Stimulated activated memory B cell treated with anti-CD40 and anti-IgM and Interleukin-4, amounts not matched to agents 10 μg/mL and 1 μg/mL and 100 μg/mL, for 72 hours (primary cell): Measurements from ENCODE around the gene MFSD1.

ENCODE experiments used
- ATAC-seq: fragments of 150-1000 bp; cut with Tn5 transposase; 2 replicates; pipeline ENCODE4 v1.10.0; 2021
- H3K27ac Mint-ChIP-seq: one replicate; pipeline ENCODE4 v1.8.0; 2022; ENCODE audit warnings: mild to moderate bottlenecking, mixed read lengths
- H3K27me3 Mint-ChIP-seq: one replicate; pipeline ENCODE4 v1.8.0; 2022; ENCODE audit warnings: mixed read lengths
- H3K36me3 Mint-ChIP-seq: one replicate; pipeline ENCODE4 v1.8.0; 2022; ENCODE audit warnings: mixed read lengths
- H3K4me1 Mint-ChIP-seq: one replicate; pipeline ENCODE4 v1.8.0; 2022; ENCODE audit warnings: mixed read lengths
- H3K4me3 Mint-ChIP-seq: one replicate; pipeline ENCODE4 v1.8.0; 2022; ENCODE audit warnings: mild to moderate bottlenecking, moderate library complexity, mixed read lengths
- H3K9me3 Mint-ChIP-seq: one replicate; pipeline ENCODE4 v1.8.0; 2022; ENCODE audit warnings: mixed read lengths

MFSD1 gene, protein sequence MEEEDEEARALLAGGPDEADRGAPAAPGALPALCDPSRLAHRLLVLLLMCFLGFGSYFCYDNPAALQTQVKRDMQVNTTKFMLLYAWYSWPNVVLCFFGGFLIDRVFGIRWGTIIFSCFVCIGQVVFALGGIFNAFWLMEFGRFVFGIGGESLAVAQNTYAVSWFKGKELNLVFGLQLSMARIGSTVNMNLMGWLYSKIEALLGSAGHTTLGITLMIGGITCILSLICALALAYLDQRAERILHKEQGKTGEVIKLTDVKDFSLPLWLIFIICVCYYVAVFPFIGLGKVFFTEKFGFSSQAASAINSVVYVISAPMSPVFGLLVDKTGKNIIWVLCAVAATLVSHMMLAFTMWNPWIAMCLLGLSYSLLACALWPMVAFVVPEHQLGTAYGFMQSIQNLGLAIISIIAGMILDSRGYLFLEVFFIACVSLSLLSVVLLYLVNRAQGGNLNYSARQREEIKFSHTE

DNA sequence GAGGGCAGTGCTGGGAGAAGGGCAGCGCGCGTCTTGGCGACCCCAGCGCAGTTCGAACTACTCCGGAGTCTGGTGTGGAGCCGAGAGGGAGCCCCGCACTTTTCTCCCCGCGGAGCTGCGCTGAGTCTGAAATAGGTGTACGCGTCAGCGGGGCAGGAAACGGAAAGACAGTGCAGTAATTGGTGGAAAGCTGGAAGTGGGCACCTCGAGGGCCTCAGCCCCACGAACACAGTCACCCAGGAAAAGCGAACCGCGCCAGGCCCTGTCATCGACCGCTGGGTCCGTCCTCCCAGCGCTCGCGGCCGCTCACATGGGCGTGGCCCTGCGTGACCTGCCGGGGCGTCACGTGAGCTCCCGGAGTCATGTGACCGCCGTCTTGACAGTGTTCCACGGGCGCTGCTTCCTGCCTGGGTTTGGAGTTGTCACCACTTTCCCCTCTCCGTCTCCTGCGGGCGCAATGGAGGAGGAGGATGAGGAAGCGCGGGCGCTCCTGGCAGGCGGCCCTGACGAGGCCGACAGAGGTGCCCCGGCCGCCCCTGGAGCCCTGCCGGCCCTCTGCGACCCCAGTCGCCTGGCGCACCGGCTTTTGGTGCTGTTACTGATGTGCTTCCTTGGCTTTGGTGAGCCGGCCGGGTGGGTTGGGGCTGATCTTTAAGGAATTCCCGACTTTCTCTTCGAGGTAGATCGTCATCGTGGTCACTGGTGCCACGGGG is at the start of gene MFSD1:
Gene MFSD1 (plus strand): TSS at position 359 of the 713 bp plus-strand sequence. CDS start 99 bp downstream, at position 458.
- H3K36me3 Mint-ChIP-seq = peaks cover 8% of the 10 kb centered on the region
- H3K4me3 Mint-ChIP-seq = peak within 1 kb of the TSS; percentile 86
- ATAC-seq = peak; percentile 97
- H3K9me3 Mint-ChIP-seq = no peaks in the 10 kb centered on the region
- peaks cover 38% of the 10 kb centered on the region for H3K4me1 Mint-ChIP-seq
- no peaks in the 10 kb centered on the region for H3K27me3 Mint-ChIP-seq
- peak within 1 kb of the TSS; percentile 90 for H3K27ac Mint-ChIP-seq

DNA sequence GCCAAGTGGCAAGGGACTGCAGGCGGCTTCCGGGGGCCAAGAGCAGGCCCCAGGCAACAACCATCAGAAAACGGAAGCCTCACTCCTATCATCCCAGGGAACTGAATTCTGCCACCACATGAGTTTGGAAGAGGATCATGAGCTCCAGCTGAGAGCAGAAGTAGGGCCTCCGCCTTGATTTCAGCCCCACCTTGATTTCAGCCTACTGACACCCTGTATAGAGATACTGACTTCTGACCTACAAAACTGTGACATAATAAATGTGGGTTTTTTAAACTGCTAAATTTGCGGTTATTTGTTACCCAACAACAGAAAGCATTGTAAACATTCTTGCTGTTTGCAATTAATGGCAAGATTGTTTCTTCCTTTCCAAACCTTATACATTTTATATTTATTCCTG is 48.0 kb upstream of the MFSD1 start:
- peaks cover 10% of the 10 kb centered on the region for H3K36me3 Mint-ChIP-seq
- no peaks in the 10 kb centered on the region for H3K4me1 Mint-ChIP-seq
- no peaks in the 10 kb centered on the region for H3K27me3 Mint-ChIP-seq
- no peak overlapping the region for H3K27ac Mint-ChIP-seq
- no peak for ATAC-seq
- no peak overlapping the region for H3K4me3 Mint-ChIP-seq
- H3K9me3 Mint-ChIP-seq = no peaks in the 10 kb centered on the region

DNA sequence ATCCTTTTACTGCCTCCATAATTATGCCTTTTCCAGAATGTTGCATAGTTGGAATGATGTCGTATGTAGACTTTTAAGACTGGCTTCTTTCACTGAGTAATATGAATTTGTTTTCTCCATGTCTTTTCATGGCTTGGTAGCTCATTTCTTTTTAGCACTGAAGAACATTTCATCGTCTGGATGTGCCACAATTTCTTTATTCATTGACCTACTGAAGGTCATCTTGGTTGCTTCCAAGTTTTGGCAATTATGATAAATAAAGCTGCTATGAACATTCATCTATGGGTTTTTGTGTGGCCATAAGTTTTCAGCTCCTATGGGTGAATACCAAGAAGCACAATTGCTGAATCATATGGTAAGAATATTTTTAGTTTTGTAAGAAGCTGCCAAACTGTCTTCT is 46.4 kb upstream of the MFSD1 start:
- ATAC-seq = no peak
- Mint-ChIP-seq H3K27me3 (no peaks in the 10 kb centered on the region), H3K27ac (no peak overlapping the region), H3K9me3 (no peaks in the 10 kb centered on the region), H3K4me3 (no peak overlapping the region), H3K4me1 (no peaks in the 10 kb centered on the region), H3K36me3 (no peaks in the 10 kb centered on the region)

DNA sequence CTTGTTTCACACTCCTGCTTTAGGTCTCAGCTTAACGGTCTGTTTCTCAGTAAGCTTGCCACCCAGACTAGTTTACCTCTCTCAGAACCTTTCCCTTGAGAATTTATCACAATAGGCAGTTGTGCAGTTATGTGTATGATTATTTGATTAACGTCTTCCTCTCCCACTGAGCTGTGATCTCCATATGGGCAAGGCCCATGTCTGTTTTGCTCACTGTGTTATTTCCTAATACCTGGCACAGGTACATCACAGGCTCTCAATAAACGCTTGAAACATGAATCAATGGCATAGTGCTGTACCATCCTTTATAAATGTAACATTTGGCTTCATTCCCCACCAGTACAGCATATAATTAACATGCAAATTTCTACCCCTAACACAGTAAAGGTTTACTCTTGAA is 40.5 kb upstream of the MFSD1 start:
- Mint-ChIP-seq H3K36me3 (peaks cover 11% of the 10 kb centered on the region), H3K27ac (no peak overlapping the region), H3K9me3 (no peaks in the 10 kb centered on the region), H3K4me3 (no peak overlapping the region), H3K4me1 (no peaks in the 10 kb centered on the region), H3K27me3 (no peaks in the 10 kb centered on the region)
- ATAC-seq = no peak

DNA sequence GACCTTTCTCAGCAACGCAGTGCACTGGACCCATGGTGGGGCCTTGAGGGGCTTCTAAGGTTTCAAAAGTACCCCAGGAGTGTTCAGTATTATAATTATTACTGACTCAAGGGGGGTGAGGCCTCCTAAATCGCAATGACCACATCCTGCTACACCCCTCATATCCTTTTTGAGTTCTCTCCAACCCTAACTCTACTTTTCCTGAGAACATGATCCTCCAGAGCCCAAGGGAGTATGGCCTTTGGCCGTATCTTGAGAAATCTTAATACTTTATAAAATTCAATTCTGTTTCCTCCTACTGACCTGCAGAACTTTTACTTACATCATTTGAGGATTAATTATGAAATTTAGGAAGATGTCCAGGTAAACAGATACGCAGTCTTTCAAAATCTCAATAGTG is 39.2 kb upstream of the MFSD1 start:
- Mint-ChIP-seq H3K27ac (no peak overlapping the region), H3K36me3 (peaks cover 16% of the 10 kb centered on the region)
- ATAC-seq = no peak

DNA sequence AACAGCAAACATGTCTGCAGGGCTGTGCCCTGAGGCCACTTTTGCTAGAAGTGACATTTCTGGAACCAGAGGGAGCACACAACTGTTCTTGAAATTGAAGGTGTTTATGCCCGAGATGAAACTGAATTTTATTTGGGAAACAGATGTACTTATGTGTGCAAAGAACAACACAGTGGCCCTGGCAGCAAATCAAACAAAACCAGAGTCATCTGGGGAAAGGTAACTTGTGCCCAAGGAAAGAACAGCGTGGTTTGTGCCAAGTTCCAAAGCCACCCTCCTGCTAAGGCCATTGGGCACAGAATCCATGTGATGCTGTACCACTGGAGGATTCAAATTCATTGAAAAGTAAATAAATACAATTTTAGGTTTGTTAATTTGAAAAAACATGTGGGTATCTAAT is 38.4 kb upstream of the MFSD1 start:
- no peaks in the 10 kb centered on the region for H3K9me3 Mint-ChIP-seq
- no peak for ATAC-seq
- no peaks in the 10 kb centered on the region for H3K27me3 Mint-ChIP-seq
- no peaks in the 10 kb centered on the region for H3K4me1 Mint-ChIP-seq
- H3K36me3 Mint-ChIP-seq = peaks cover 16% of the 10 kb centered on the region
- no peak overlapping the region for H3K4me3 Mint-ChIP-seq
- H3K27ac Mint-ChIP-seq = no peak overlapping the region

More for the DNA sequence above, 39.2 kb upstream of the MFSD1 start:
- no peak overlapping the region for H3K4me3 Mint-ChIP-seq
- no peaks in the 10 kb centered on the region for H3K27me3 Mint-ChIP-seq
- no peaks in the 10 kb centered on the region for H3K9me3 Mint-ChIP-seq
- no peaks in the 10 kb centered on the region for H3K4me1 Mint-ChIP-seq

DNA sequence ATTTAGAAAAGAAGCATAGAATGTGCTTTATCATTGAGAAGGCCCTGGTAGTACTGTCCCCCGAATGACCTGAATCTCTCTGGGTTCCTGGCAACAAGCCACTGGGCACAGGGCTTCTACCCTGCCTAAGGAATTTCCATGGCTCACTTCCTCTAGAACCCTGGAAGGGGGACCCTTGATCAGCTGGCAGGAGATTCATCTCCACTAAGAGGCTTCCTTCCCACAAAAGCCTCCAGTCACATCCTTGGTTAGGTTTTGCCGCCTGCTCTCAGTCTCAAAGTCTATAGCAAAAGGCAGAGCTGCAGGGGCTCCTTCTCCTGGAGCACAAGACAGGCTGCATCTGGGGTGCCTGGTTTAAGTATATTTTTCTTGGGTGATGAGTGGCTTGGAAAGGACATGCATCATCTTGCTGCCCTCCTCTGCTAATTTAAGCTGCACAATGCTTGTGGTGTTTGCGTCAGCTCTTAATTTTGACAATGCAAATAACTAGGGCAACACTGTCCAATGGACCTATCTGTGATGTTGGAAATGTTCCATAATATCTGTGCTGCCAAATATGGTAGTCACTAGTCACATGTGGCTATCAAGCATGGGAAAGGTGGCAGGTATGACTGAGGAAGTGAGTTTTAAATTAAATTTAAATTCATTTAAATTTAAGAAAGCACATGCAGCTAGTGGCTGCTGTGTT is 36.2 kb upstream of the MFSD1 start:
- no peak for ATAC-seq
- H3K27ac Mint-ChIP-seq = no peak overlapping the region
- H3K4me3 Mint-ChIP-seq = no peak overlapping the region
- H3K36me3 Mint-ChIP-seq = peaks cover 21% of the 10 kb centered on the region
- no peaks in the 10 kb centered on the region for H3K4me1 Mint-ChIP-seq
- no peaks in the 10 kb centered on the region for H3K27me3 Mint-ChIP-seq
- no peaks in the 10 kb centered on the region for H3K9me3 Mint-ChIP-seq

DNA sequence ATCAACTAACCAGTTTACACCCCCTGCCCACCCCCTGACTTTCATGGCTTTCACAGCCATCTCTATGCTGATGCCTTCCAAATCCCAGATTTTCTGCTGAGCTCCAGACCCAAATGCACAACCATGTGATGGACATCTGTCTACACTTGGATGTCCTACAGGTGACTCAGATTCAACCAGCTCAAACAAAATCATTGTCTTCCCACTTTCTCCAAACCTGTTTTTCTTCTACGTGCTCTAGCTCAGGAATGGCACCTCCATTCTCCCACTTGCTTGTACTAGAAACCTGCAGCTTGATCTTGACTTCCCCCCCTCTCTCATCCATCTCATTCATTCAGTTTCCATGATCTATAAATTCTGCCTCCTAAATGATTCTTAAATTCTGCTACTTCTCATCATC is 35.5 kb upstream of the MFSD1 start:
- no peaks in the 10 kb centered on the region for H3K9me3 Mint-ChIP-seq
- no peak overlapping the region for H3K4me3 Mint-ChIP-seq
- H3K36me3 Mint-ChIP-seq = peaks cover 22% of the 10 kb centered on the region
- no peaks in the 10 kb centered on the region for H3K4me1 Mint-ChIP-seq
- H3K27ac Mint-ChIP-seq = no peak overlapping the region
- ATAC-seq = no peak
- H3K27me3 Mint-ChIP-seq = no peaks in the 10 kb centered on the region

DNA sequence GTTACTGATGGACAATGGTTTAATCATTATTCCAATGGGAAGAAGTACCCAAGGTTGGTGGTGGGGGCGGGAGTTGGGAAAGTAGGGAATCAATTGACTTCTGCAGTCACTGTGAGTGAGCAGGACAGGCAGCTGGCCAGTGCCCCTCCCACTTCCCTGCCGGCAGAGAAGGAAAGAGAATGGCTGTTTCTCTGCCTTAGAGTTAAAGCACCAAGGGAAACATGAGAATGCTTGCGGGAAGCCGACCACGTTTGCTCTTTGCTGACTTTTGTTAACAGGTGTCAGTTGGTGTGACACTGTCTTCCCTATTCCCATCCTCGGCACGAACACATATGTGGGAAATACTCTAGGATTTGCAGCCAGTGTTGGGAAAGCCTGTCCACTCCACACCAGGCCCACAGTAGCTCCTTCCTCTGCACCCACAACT is 33.5 kb upstream of the MFSD1 start:
- H3K27ac Mint-ChIP-seq = no peak overlapping the region
- H3K9me3 Mint-ChIP-seq = no peaks in the 10 kb centered on the region
- H3K4me1 Mint-ChIP-seq = no peaks in the 10 kb centered on the region
- ATAC-seq = no peak
- peaks cover 17% of the 10 kb centered on the region for H3K36me3 Mint-ChIP-seq
- no peaks in the 10 kb centered on the region for H3K27me3 Mint-ChIP-seq
- H3K4me3 Mint-ChIP-seq = no peak overlapping the region

DNA sequence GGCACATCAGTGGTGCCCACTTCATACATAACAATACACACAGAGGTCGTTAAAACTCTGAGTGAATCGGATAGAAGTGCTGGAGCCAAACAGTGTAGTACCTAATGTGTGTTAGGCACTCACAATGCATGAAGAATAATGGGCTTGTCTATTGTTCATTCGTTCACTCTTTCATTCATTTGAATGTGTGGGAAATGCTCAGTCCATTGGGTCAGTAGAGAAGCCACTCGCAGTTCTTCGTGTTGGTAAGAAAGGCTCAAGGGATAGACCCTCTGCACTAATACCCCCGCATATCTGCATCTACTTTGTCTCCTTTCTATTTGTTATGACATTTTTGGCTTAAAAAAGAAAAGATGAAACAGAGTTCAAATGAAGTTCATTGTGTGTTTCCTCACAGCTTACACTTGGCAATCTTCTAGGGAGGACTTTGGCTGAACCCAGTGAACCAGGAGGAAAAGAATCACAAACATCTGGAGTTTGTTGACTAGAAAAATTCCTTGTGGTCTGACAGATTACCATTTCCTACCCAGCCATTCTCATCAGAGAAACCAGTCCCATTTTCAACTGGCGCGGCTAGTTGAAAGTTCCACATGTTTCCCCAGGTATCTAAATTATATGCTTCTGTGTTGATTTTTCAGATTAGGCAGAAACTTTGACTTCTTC is 32.8 kb upstream of the MFSD1 start:
- no peak overlapping the region for H3K27ac Mint-ChIP-seq
- no peaks in the 10 kb centered on the region for H3K27me3 Mint-ChIP-seq
- no peak overlapping the region for H3K4me3 Mint-ChIP-seq
- H3K36me3 Mint-ChIP-seq = peaks cover 17% of the 10 kb centered on the region
- no peak for ATAC-seq
- H3K4me1 Mint-ChIP-seq = no peaks in the 10 kb centered on the region
- H3K9me3 Mint-ChIP-seq = no peaks in the 10 kb centered on the region

DNA sequence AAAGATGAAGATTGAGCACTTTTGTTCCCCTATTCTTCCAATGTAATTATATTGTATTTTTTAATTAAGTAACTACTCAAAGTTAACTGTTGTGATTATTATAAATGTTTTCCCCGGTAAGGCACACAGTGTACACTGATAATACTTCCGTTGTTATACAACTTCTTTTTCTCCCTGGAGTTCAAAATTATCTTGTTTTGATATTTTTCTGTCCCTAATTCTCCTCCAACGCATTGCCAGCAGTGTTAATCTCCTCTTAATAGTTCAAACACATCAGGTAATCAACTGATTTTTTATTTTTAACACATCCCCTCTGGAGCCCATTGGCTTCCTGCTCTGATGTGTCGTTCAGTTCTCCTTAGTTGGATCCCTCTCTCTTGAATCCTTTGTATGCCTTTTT is 32.3 kb upstream of the MFSD1 start:
- Mint-ChIP-seq H3K27me3 (no peaks in the 10 kb centered on the region), H3K9me3 (no peaks in the 10 kb centered on the region), H3K27ac (no peak overlapping the region), H3K36me3 (peaks cover 15% of the 10 kb centered on the region), H3K4me1 (no peaks in the 10 kb centered on the region), H3K4me3 (no peak overlapping the region)
- no peak for ATAC-seq

DNA sequence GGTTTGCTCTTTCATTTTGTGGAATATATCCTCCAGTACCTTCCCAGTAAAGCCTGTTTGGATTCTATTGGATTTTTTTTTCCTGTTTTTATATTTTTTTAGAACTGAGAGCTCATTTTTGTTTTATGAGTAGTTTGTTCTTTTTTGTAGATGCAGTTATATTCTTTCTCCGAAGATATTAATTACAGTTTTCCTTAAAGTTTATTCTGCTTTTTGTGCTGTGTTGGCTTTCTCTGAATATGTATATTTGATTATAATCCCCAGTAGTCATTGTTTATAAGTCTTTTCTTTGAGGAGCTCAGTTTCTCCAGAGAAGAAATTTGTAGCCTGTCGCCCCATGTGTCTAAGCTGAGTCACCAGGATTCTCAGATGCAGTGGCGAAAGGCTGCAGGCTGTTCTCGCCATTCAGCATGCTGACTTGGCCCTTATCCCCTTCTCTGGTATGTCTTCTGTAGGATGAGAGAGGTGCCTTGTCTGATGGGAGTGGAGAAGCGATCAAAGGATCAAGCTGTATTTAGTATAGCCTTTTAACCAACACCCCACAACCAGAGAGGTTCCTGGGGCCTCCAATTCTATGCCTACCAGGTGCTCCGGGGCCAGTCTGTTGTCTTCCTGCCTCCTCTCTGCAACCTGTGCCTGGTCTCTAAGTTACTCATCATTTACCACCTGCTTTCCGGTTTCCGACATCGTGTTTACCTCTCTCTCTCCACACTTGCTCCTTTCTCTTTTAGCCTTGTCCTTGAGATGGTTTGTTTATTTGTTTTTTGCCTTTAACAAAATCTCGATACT is 31.7 kb upstream of the MFSD1 start:
- H3K36me3 Mint-ChIP-seq = peaks cover 14% of the 10 kb centered on the region
- no peak for ATAC-seq
- no peaks in the 10 kb centered on the region for H3K27me3 Mint-ChIP-seq
- no peaks in the 10 kb centered on the region for H3K4me1 Mint-ChIP-seq
- no peak overlapping the region for H3K27ac Mint-ChIP-seq
- H3K4me3 Mint-ChIP-seq = no peak overlapping the region
- H3K9me3 Mint-ChIP-seq = no peaks in the 10 kb centered on the region

DNA sequence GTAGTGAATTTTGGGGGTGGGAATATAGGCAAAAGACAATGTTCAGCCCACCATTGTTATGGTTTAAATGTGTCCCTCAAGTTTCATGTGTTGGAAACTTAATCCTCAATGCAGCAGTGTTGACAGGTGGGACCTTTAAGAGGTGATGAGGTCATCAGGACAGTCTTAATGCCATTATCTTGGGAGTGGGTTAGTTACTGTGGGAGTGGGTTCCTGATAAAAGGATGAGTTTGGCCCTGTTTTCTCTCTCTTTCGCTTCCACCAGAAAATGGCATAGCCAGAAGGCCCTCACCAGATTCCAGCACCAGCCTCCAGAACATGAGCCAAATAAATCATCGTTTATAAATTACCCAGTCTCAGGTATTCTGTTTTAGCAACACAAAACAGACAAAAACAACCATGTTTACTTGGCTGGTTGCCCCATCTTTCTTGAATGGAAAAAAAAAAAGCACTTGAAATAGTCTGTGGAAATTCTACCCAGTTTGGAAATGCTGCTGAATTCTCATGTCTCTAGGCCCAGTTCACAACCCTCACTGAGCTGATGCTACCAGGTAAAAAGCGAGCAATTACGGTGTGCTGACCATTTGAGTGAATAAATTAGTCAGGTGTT is 31.0 kb upstream of the MFSD1 start:
- Mint-ChIP-seq H3K27ac (no peak overlapping the region), H3K4me1 (no peaks in the 10 kb centered on the region), H3K36me3 (peaks cover 19% of the 10 kb centered on the region), H3K9me3 (no peaks in the 10 kb centered on the region), H3K27me3 (no peaks in the 10 kb centered on the region), H3K4me3 (no peak overlapping the region)
- ATAC-seq = no peak

DNA sequence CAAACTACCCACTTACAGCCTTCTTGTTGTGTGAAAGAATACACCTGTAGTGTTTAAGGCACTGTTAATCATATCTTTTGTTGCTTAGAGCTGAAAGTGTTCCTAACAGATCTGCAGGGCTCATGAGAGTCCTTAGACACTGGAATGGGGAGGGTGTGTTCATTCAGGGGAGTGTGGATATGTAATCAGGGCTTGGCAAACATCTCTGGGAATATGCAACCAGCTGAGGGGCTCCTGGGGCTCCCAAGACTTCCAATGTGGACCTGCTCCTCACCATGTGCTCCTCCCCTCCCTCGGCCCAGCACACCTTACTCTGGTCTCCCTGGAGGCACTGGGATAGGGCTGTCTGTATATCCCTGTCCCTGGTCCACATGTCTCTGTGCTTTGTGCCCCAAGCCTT is 30.3 kb upstream of the MFSD1 start:
- Mint-ChIP-seq H3K27me3 (no peaks in the 10 kb centered on the region), H3K36me3 (peaks cover 17% of the 10 kb centered on the region), H3K4me3 (no peak overlapping the region), H3K9me3 (no peaks in the 10 kb centered on the region), H3K4me1 (no peaks in the 10 kb centered on the region), H3K27ac (no peak overlapping the region)
- ATAC-seq = no peak
